Fibroblast of peridontal ligament (primary cell): ENCODE data around the gene SLC28A1.

Experiments used
- DNase-seq: peaks from one replicate; pipeline ENCODE4 v3.0.0-alpha.2; 2010; ENCODE audit errors: extremely low read depth

SLC28A1 gene

GRCh38 chr15:84886211-84886983, 1.9 kb downstream of the SLC28A1 start:
- DNase-seq: no peak

- DNase-seq: no peak
These were observed 2.5 kb downstream of the SLC28A1 start for GRCh38 chr15:84886984-84887299.

GRCh38 chr15:84887938-84888337, 3.5 kb downstream of the SLC28A1 start:
- no peak for DNase-seq

GRCh38 chr15:84888639-84889038, 4.2 kb downstream of the SLC28A1 start:
- DNase-seq: no peak

GRCh38 chr15:84889313-84889990, 5.0 kb downstream of the SLC28A1 start:
- DNase-seq: no peak

- DNase-seq: no peak
These were observed 5.7 kb downstream of the SLC28A1 start for GRCh38 chr15:84889991-84890669.

GRCh38 chr15:84890670-84891162, 6.3 kb downstream of the SLC28A1 start:
- DNase-seq: no peak

- DNase-seq: no peak
These were observed 6.9 kb downstream of the SLC28A1 start for GRCh38 chr15:84891339-84891738.

GRCh38 chr15:84892786-84893307, 8.4 kb downstream of the SLC28A1 start:
- DNase-seq: no peak

- no peak for DNase-seq
These were observed 9.1 kb downstream of the SLC28A1 start for GRCh38 chr15:84893607-84894006.

- no peak for DNase-seq
These were observed 10.4 kb downstream of the SLC28A1 start for GRCh38 chr15:84894736-84895425.

GRCh38 chr15:84898761-84899160, 14.3 kb downstream of the SLC28A1 start:
- DNase-seq: no peak

GRCh38 chr15:84899750-84900149, 15.3 kb downstream of the SLC28A1 start:
- DNase-seq: no peak

- no peak for DNase-seq
These were observed 17.1 kb downstream of the SLC28A1 start for GRCh38 chr15:84901540-84901939.

GRCh38 chr15:84903751-84904150, 19.3 kb downstream of the SLC28A1 start:
- no peak for DNase-seq

GRCh38 chr15:84904419-84904818, 20.0 kb downstream of the SLC28A1 start:
- no peak for DNase-seq

GRCh38 chr15:84905016-84905916, 20.8 kb downstream of the SLC28A1 start:
- DNase-seq: no peak

- no peak for DNase-seq
These were observed 23.3 kb downstream of the SLC28A1 start for GRCh38 chr15:84907731-84908130.

GRCh38 chr15:84908564-84908963, 24.1 kb downstream of the SLC28A1 start:
- no peak for DNase-seq

- DNase-seq: no peak
These were observed 24.6 kb downstream of the SLC28A1 start for GRCh38 chr15:84909029-84909428.

GRCh38 chr15:84909782-84910181, 25.3 kb downstream of the SLC28A1 start:
- no peak for DNase-seq
